Peyer's patch (tissue), 4 donors: Measurements from ENCODE around the gene ZNF473.
"Not testable (repeated sequence)": the region's sequence is repeated elsewhere in the genome, so short reads cannot be mapped to it uniquely, and the experiment has no call there.

Experiments
- CTCF ChIP-seq, 6 experiments: fragments of 450-650 bp in 4 of 6; fragments of 200-600 bp in 2 of 6; sonication (generic) in 1 of 6; IDR thresholded peaks; one replicate each; pipeline ENCODE4 v1.5.1; 2017 to 2019; ENCODE audit warnings: antibody characterized with exemption in 6 of 6, mild to moderate bottlenecking in 3 of 6, moderate library complexity in 1 of 6
- POLR2A ChIP-seq, 2 donors: fragments of 450-650 bp; IDR thresholded peaks; one replicate each; pipeline ENCODE4 v1.5.1; 2017; ENCODE audit warnings: antibody characterized with exemption in 2 of 2, mild to moderate bottlenecking in 2 of 2, moderate library complexity in 2 of 2

- TF ChIP-seq CTCF, POLR2A (IDR thresholded peaks at IDR 0.05): not testable (repeated sequence)
Measured at GRCh38 chr19:50084440-50084839, 58.6 kb downstream of the ZNF473 start.
